NCI-H2227 (cell line): ENCODE measurements around the gene CCR3.

Experiments
- DNase-seq: peaks from one replicate; lab custom pipeline; 2025; ENCODE audit not compliant: unreplicated experiment; lab: John Stamatoyannopoulos, UW

Gene CCR3

GRCh38 chr3:46293991-46294833 lies 52.0 kb downstream of the CCR3 start:
- no peak for DNase-seq

GRCh38 chr3:46296826-46297225 lies 54.6 kb downstream of the CCR3 start:
- no peak for DNase-seq

- no peak for DNase-seq
These were observed 55.6 kb downstream of the CCR3 start for GRCh38 chr3:46297658-46298423.

GRCh38 chr3:46298871-46299607 lies 56.8 kb downstream of the CCR3 start:
- DNase-seq = no peak

GRCh38 chr3:46299608-46300460 lies 57.6 kb downstream of the CCR3 start:
- no peak for DNase-seq

GRCh38 chr3:46300461-46300789 lies 58.2 kb downstream of the CCR3 start:
- no peak for DNase-seq

- no peak for DNase-seq
These were observed 59.0 kb downstream of the CCR3 start for GRCh38 chr3:46301122-46301835.

GRCh38 chr3:46303240-46303639 lies 61.0 kb downstream of the CCR3 start:
- no peak for DNase-seq

GRCh38 chr3:46304739-46305138 lies 62.5 kb downstream of the CCR3 start:
- no peak for DNase-seq

GRCh38 chr3:46312991-46313390 lies 70.7 kb downstream of the CCR3 start:
- no peak for DNase-seq

- DNase-seq = no peak
These were observed 72.3 kb downstream of the CCR3 start for GRCh38 chr3:46314517-46314916.

- DNase-seq = no peak
These were observed 73.9 kb downstream of the CCR3 start for GRCh38 chr3:46316206-46316605.
